SK-N-SH (cell line): ENCODE results near the gene KLHL7.

Experiments
- FOSL2 ChIP-seq: IDR thresholded peaks from 2 replicates; pipeline ENCODE4 v1.4.0; 2012; ENCODE audit warnings: low read depth, mild to moderate bottlenecking, moderate library complexity, borderline replicate concordance
- GABPA ChIP-seq: IDR thresholded peaks from 2 replicates; pipeline ENCODE4 v1.4.0; 2012; ENCODE audit warnings: low read depth, mild to moderate bottlenecking
- RFX5 ChIP-seq: IDR thresholded peaks from 2 replicates; pipeline ENCODE4 v1.6.1; 2012; ENCODE audit warnings: mild to moderate bottlenecking, improper control_type of control experiment, low read length
- RXRA ChIP-seq: IDR thresholded peaks from 2 replicates; pipeline ENCODE4 v1.4.0; 2012; ENCODE audit warnings: low read depth, mild to moderate bottlenecking, borderline replicate concordance
- TAF1 ChIP-seq: IDR thresholded peaks from 2 replicates; pipeline ENCODE4 v1.6.1; 2012; ENCODE audit warnings: low read depth, mild to moderate bottlenecking, low read length, moderate library complexity, borderline replicate concordance
- TF ChIP-seq, protein P1 (sequence below): IDR thresholded peaks from 2 replicates; pipeline ENCODE4; 2012
- TF ChIP-seq, protein P2 (sequence below): IDR thresholded peaks from 2 replicates; pipeline ENCODE4 v1.6.1; 2012; ENCODE audit warnings: mild to moderate bottlenecking, low read depth, low read length, moderate library complexity
- TF ChIP-seq, protein P3 (sequence below): fragments of 200-600 bp; sonication (generic); IDR thresholded peaks from 2 replicates; pipeline ENCODE4 v1.6.1; 2017; ENCODE audit warnings: antibody characterized with exemption, mild to moderate bottlenecking, moderate library complexity

DNA sequence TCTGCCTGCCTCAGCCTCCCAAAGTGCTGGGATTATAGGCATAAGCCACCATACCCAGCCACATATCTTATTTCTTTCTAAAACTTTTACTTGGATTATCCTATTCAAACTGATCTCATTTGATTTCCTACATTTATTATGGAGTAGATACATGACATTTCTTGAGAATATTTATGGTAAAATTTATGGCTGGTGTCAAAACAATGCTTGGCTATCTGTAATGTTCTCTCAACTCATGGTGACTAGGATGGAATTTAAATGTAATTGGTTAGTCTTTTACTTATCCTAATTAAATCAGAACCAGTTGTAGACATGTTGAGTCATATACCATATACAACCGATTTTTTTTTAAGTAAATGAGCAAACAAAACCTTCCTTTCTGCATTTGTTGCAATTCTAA is 80.4 kb downstream of the KLHL7 start:
- TF ChIP-seq RXRA (no peak), GABPA (no peak), FOSL2 (no peak), TAF1 (no peak), RFX5 (no peak)
- TF ChIP-seq, protein P1, sequence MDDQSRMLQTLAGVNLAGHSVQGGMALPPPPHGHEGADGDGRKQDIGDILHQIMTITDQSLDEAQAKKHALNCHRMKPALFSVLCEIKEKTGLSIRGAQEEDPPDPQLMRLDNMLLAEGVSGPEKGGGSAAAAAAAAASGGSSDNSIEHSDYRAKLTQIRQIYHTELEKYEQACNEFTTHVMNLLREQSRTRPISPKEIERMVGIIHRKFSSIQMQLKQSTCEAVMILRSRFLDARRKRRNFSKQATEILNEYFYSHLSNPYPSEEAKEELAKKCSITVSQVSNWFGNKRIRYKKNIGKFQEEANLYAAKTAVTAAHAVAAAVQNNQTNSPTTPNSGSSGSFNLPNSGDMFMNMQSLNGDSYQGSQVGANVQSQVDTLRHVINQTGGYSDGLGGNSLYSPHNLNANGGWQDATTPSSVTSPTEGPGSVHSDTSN = no peak
- TF ChIP-seq, protein P2, sequence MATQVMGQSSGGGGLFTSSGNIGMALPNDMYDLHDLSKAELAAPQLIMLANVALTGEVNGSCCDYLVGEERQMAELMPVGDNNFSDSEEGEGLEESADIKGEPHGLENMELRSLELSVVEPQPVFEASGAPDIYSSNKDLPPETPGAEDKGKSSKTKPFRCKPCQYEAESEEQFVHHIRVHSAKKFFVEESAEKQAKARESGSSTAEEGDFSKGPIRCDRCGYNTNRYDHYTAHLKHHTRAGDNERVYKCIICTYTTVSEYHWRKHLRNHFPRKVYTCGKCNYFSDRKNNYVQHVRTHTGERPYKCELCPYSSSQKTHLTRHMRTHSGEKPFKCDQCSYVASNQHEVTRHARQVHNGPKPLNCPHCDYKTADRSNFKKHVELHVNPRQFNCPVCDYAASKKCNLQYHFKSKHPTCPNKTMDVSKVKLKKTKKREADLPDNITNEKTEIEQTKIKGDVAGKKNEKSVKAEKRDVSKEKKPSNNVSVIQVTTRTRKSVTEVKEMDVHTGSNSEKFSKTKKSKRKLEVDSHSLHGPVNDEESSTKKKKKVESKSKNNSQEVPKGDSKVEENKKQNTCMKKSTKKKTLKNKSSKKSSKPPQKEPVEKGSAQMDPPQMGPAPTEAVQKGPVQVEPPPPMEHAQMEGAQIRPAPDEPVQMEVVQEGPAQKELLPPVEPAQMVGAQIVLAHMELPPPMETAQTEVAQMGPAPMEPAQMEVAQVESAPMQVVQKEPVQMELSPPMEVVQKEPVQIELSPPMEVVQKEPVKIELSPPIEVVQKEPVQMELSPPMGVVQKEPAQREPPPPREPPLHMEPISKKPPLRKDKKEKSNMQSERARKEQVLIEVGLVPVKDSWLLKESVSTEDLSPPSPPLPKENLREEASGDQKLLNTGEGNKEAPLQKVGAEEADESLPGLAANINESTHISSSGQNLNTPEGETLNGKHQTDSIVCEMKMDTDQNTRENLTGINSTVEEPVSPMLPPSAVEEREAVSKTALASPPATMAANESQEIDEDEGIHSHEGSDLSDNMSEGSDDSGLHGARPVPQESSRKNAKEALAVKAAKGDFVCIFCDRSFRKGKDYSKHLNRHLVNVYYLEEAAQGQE = no peak
- TF ChIP-seq, protein P3, sequence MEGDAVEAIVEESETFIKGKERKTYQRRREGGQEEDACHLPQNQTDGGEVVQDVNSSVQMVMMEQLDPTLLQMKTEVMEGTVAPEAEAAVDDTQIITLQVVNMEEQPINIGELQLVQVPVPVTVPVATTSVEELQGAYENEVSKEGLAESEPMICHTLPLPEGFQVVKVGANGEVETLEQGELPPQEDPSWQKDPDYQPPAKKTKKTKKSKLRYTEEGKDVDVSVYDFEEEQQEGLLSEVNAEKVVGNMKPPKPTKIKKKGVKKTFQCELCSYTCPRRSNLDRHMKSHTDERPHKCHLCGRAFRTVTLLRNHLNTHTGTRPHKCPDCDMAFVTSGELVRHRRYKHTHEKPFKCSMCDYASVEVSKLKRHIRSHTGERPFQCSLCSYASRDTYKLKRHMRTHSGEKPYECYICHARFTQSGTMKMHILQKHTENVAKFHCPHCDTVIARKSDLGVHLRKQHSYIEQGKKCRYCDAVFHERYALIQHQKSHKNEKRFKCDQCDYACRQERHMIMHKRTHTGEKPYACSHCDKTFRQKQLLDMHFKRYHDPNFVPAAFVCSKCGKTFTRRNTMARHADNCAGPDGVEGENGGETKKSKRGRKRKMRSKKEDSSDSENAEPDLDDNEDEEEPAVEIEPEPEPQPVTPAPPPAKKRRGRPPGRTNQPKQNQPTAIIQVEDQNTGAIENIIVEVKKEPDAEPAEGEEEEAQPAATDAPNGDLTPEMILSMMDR = no peak
